K562 (cell line): ENCODE data around the gene SYMPK. TPM values are rescaled to one million over a fixed set of nuclear protein-coding genes. Genes with fewer than 3 reads are reported as not detected.

Experiments used
- ARHGAP35 ChIP-seq: fragments of 450-650 bp; IDR thresholded peaks from 2 replicates; pipeline ENCODE4 v1.6.1; 2018; ENCODE audit not compliant: partially characterized antibody
- CCNT2 ChIP-seq: IDR thresholded peaks from 2 replicates; pipeline ENCODE4 v1.6.1; 2011; ENCODE audit warnings: borderline replicate concordance, low read depth, mild to moderate bottlenecking, moderate library complexity, mixed read lengths, low read length; ENCODE audit not compliant: insufficient read length; ENCODE audit errors: extremely low read depth
- E2F5 ChIP-seq: sonication (generic); formaldehyde crosslinking; IDR thresholded peaks from 2 replicates; pipeline ENCODE4 v1.8.0; 2022; ENCODE audit warnings: mild to moderate bottlenecking, missing genetic modification reagents
- FIP1L1 ChIP-seq: fragments of 200-400 bp; formaldehyde crosslinking; IDR thresholded peaks from 2 replicates; pipeline ENCODE4 v1.6.1; 2018; ENCODE audit warnings: mild to moderate bottlenecking, low read depth, low read length; ENCODE audit not compliant: poor library complexity, severe bottlenecking
- FOXP1 ChIP-seq: sonication (generic); formaldehyde crosslinking; IDR thresholded peaks from 2 replicates; pipeline ENCODE4 v1.8.0; 2022; ENCODE audit warnings: mild to moderate bottlenecking, missing genetic modification reagents
- HMG20B ChIP-seq: fragments of 250-450 bp; sonication (Bioruptor Pico); IDR thresholded peaks from 2 replicates; pipeline ENCODE4 v1.5.0; 2021; ENCODE audit warnings: mild to moderate bottlenecking
- MEIS2 ChIP-seq: fragments of 450-650 bp; IDR thresholded peaks from 2 replicates; pipeline ENCODE4 v1.6.1; 2014; ENCODE audit warnings: mild to moderate bottlenecking; ENCODE audit not compliant: partially characterized antibody
- MITF ChIP-seq: IDR thresholded peaks from 2 replicates; pipeline ENCODE4 v1.6.1; 2014; ENCODE audit warnings: antibody characterized with exemption
- POLR3A ChIP-seq: IDR thresholded peaks from 2 replicates; pipeline ENCODE4 v1.6.1; 2011; ENCODE audit warnings: borderline replicate concordance, mild to moderate bottlenecking, moderate library complexity; ENCODE audit not compliant: insufficient read length, insufficient read depth; ENCODE audit errors: extremely low read depth
- RBM34 ChIP-seq: fragments of 200-400 bp; formaldehyde crosslinking; IDR thresholded peaks from 2 replicates; pipeline ENCODE4 v1.6.1; 2018; ENCODE audit warnings: low read length, borderline replicate concordance; ENCODE audit not compliant: insufficient read depth
- SAP30 ChIP-seq: fragments of 200-600 bp; sonication (generic); IDR thresholded peaks from 2 replicates; pipeline ENCODE4 v1.6.1; 2012; ENCODE audit warnings: borderline replicate concordance, low read depth, mild to moderate bottlenecking, moderate library complexity, low read length, control low read depth, inconsistent platforms; ENCODE audit not compliant: insufficient read depth, poor library complexity, severe bottlenecking
- SETDB1 ChIP-seq: IDR thresholded peaks from one replicate; pipeline ENCODE4 v1.6.1; 2012; ENCODE audit warnings: low read length, control low read depth, inconsistent platforms
- SREBF1 ChIP-seq: fragments of 150-350 bp; IDR thresholded peaks from 2 replicates; pipeline ENCODE4 v1.6.1; 2014; ENCODE audit warnings: antibody characterized with exemption, low read depth, low read length, borderline replicate concordance
- U2AF2 ChIP-seq: fragments of 200-400 bp; formaldehyde crosslinking; optimal IDR thresholded peaks from 2 replicates; pipeline ENCODE3; 2017; ENCODE audit warnings: low read depth, mild to moderate bottlenecking, low read length
- YY1 ChIP-seq, 3 experiments: IDR thresholded peaks; 2 replicates each; pipeline ENCODE4 v1.6.1; 2011; ENCODE audit warnings: low read length in 2 of 3, mild to moderate bottlenecking in 2 of 3, moderate library complexity in 2 of 3, borderline replicate concordance in 1 of 3, control low read depth in 1 of 3, low read depth in 1 of 3; ENCODE audit not compliant: insufficient read depth in 3 of 3, insufficient replicate concordance in 2 of 3, control insufficient read depth in 1 of 3, insufficient read length in 1 of 3; ENCODE audit errors: extremely low read depth in 1 of 3
- ZBTB33 ChIP-seq: sonication (generic); formaldehyde crosslinking; IDR thresholded peaks from 2 replicates; pipeline ENCODE4 v1.8.1; 2023; ENCODE audit warnings: mild to moderate bottlenecking, missing genetic modification reagents
- ZFP30 ChIP-seq: fragments of 250-450 bp; sonication (Bioruptor Pico); IDR thresholded peaks from 2 replicates; pipeline ENCODE4 v1.8.0; 2022; ENCODE audit warnings: moderate library complexity, mild to moderate bottlenecking, inconsistent platforms, borderline replicate concordance
- ZFPM2 ChIP-seq: fragments of 250-450 bp; sonication (Bioruptor Pico); IDR thresholded peaks from 2 replicates; pipeline ENCODE4 v1.5.1; 2022; ENCODE audit warnings: mild to moderate bottlenecking
- ZNF165 ChIP-seq: fragments of 250-450 bp; sonication (Bioruptor Pico); IDR thresholded peaks from 2 replicates; pipeline ENCODE4 v1.4.0; 2020; ENCODE audit warnings: borderline replicate concordance
- polyA plus RNA-seq, 8 experiments: library from polyadenylated mRNA; depleted of rRNA in 4 of 8; stranded (reverse) in 5 of 8; unstranded in 3 of 8; fragments of >200 nt; fragmentation: Nextera tagmentation in 2 of 8; fragmentation: Illumina TruSeq in 1 of 8; extraction: Ambion mirVana in 2 of 8; extraction: Trizol in 1 of 8; gene quantifications; 2 replicates each; pipeline versions ENCODE4 v1.2.1 to v1.2.3, GENCODE V29; 2011 to 2014; ENCODE audit warnings: inconsistent platforms in 1 of 8, missing spikeins in 1 of 8
- total RNA-seq, 7 experiments: library from RNA; depleted of rRNA in 6 of 7; stranded (reverse); fragments of >200 nt in 6 of 7; fragmentation: Illumina TruSeq in 2 of 7; extraction: Trizol in 2 of 7; gene quantifications; 2 replicates each; pipeline versions ENCODE4 v1.2.1 to v1.2.3, GENCODE V29; 2011 to 2021; ENCODE audit warnings: low replicate concordance in 1 of 7

SYMPK gene
- total and polyA plus RNA-seq, 9 of the 15 experiments (the other 6 are each of a cell fraction or from before 2014, with no cell fraction given): 0.73 to 95.5 (median 58.4) TPM

- TF ChIP-seq FIP1L1 (peak; percentile 56), SETDB1 (peak; percentile 51), ARHGAP35 (no peak), E2F5 (CRISPR knock-in tag) (no peak), RBM34 (no peak), MEIS2 (peak; percentile 99), ZFP30 (no peak), CCNT2 (peak; percentile 58), ZNF165 (CRISPR knock-in tag) (0 out of 2 replicates have a peak, but pooled peaks have one; percentile 28), MITF (no peak), SREBF1 (no peak), U2AF2 (no peak), ZBTB33 (CRISPR knock-in tag) (peak; percentile 32; the same call in 1 of the 2 replicates), ZFPM2 (CRISPR knock-in tag) (0 out of 2 replicates have a peak, but pooled peaks have one; percentile 76), FOXP1 (peak; percentile 63; the same call in 1 of the 2 replicates), SAP30 (peak; percentile 37), POLR3A (no peak), HMG20B (CRISPR knock-in tag) (no peak), YY1 (IDR thresholded peaks at IDR 0.05; ENCODE audit: borderline replicate concordance in 1 of 3, control insufficient read depth in 1 of 3, extremely low read depth in 1 of 3, insufficient read depth in 3 of 3, insufficient read length in 1 of 3, insufficient replicate concordance in 2 of 3, low read depth in 1 of 3, low read length in 2 of 3) (peak in 1 of 3 experiments; percentile 19)
Measured at GRCh38 chr19:45902651-45903625, 40.0 kb upstream of the SYMPK start (continued).
